ENCODE data around the gene SCUBE1.

Gene SCUBE1

GRCh38 chr22:43239193-43239780, 103.9 kb downstream of the SCUBE1 start:
- no peak for DNase-seq (ENCODE audit: low read depth in 2 of 2)

- DNase-seq (ENCODE audit: low read depth in 2 of 2), result no peak
Measured at GRCh38 chr22:43238526-43239006, 104.6 kb downstream of the SCUBE1 start.

- no peak for DNase-seq (ENCODE audit: low read depth in 2 of 2)
Measured at GRCh38 chr22:43237280-43237679, 105.9 kb downstream of the SCUBE1 start.

GRCh38 chr22:43236411-43237166, 106.6 kb downstream of the SCUBE1 start:
- no peak for DNase-seq (ENCODE audit: low read depth in 2 of 2)

- DNase-seq (ENCODE audit: low read depth in 2 of 2), result no peak
Measured at GRCh38 chr22:43235445-43236409, 107.4 kb downstream of the SCUBE1 start.

- DNase-seq (ENCODE audit: low read depth in 2 of 2), result no peak
Measured at GRCh38 chr22:43234264-43234988, 108.7 kb downstream of the SCUBE1 start.

- DNase-seq (ENCODE audit: low read depth in 2 of 2), result no peak
Measured at GRCh38 chr22:43233529-43233928, 109.6 kb downstream of the SCUBE1 start.

GRCh38 chr22:43232445-43232844, 110.7 kb downstream of the SCUBE1 start:
- DNase-seq (ENCODE audit: low read depth in 2 of 2), result no peak

GRCh38 chr22:43231724-43232034, 111.5 kb downstream of the SCUBE1 start:
- DNase-seq (ENCODE audit: low read depth in 2 of 2), result no peak

- DNase-seq (ENCODE audit: low read depth in 2 of 2), result peak; percentile 60 to 65
Measured at GRCh38 chr22:43230971-43231723, 112.0 kb downstream of the SCUBE1 start.

- no peak for DNase-seq (ENCODE audit: low read depth in 2 of 2)
Measured at GRCh38 chr22:43230571-43230970, 112.6 kb downstream of the SCUBE1 start.

- DNase-seq (ENCODE audit: low read depth in 2 of 2), result no peak
Measured at GRCh38 chr22:43228863-43229262, 114.3 kb downstream of the SCUBE1 start.

GRCh38 chr22:43228330-43228729, 114.8 kb downstream of the SCUBE1 start:
- DNase-seq (ENCODE audit: low read depth in 2 of 2), result no peak

GRCh38 chr22:43227239-43227630, 115.9 kb downstream of the SCUBE1 start:
- no peak for DNase-seq (ENCODE audit: low read depth in 2 of 2)

- no peak for DNase-seq (ENCODE audit: low read depth in 2 of 2)
Measured at GRCh38 chr22:43226377-43227238, 116.6 kb downstream of the SCUBE1 start.

- DNase-seq (ENCODE audit: low read depth in 2 of 2), result no peak
Measured at GRCh38 chr22:43225609-43226008, 117.6 kb downstream of the SCUBE1 start.

- DNase-seq (ENCODE audit: low read depth in 2 of 2), result no peak
Measured at GRCh38 chr22:43222987-43223386, 120.2 kb downstream of the SCUBE1 start.

- DNase-seq (ENCODE audit: low read depth in 2 of 2), result no peak
Measured at GRCh38 chr22:43222262-43222661, 120.9 kb downstream of the SCUBE1 start.

- DNase-seq (ENCODE audit: low read depth in 2 of 2), result no peak
Measured at GRCh38 chr22:43220625-43221380, 122.4 kb downstream of the SCUBE1 start.

Data from stimulated activated CD4-positive, alpha-beta T cell treated with anti-CD3 and anti-CD28 coated beads, Interleukin-1b, Interleukin-23, amount 100 ng/mL, for 4 hours (primary cell).